HG03025 (cell line): ENCODE results near the gene NFE2L3.
"Not testable (repeated sequence)": the region's sequence is repeated elsewhere in the genome, so short reads cannot be mapped to it uniquely, and the experiment has no call there.

Experiments
- ATAC-seq: cut with Tn5 transposase; IDR thresholded peaks from one replicate; pipeline ENCODE4 v1.9.1; 2021; ENCODE audit warnings: mild to moderate bottlenecking, moderate library complexity; ENCODE audit not compliant: unreplicated experiment, low FRiP score

Gene NFE2L3

GRCh38 chr7:26167303-26167934, 15.4 kb downstream of the NFE2L3 start:
- ATAC-seq = no peak

GRCh38 chr7:26168458-26169023, 16.5 kb downstream of the NFE2L3 start:
- no peak for ATAC-seq

GRCh38 chr7:26169271-26169670, 17.3 kb downstream of the NFE2L3 start:
- ATAC-seq = no peak

GRCh38 chr7:26170663-26171062, 18.7 kb downstream of the NFE2L3 start:
- no peak for ATAC-seq

GRCh38 chr7:26171601-26172000, 19.6 kb downstream of the NFE2L3 start:
- no peak for ATAC-seq

GRCh38 chr7:26172048-26172447, 20.1 kb downstream of the NFE2L3 start:
- no peak for ATAC-seq

- ATAC-seq = not testable (repeated sequence)
Measured at GRCh38 chr7:26175903-26176302, 23.9 kb downstream of the NFE2L3 start.

GRCh38 chr7:26176696-26177095, 24.7 kb downstream of the NFE2L3 start:
- ATAC-seq = not testable (repeated sequence)

GRCh38 chr7:26177269-26177668, 25.3 kb downstream of the NFE2L3 start:
- not testable (repeated sequence) for ATAC-seq

DNA sequence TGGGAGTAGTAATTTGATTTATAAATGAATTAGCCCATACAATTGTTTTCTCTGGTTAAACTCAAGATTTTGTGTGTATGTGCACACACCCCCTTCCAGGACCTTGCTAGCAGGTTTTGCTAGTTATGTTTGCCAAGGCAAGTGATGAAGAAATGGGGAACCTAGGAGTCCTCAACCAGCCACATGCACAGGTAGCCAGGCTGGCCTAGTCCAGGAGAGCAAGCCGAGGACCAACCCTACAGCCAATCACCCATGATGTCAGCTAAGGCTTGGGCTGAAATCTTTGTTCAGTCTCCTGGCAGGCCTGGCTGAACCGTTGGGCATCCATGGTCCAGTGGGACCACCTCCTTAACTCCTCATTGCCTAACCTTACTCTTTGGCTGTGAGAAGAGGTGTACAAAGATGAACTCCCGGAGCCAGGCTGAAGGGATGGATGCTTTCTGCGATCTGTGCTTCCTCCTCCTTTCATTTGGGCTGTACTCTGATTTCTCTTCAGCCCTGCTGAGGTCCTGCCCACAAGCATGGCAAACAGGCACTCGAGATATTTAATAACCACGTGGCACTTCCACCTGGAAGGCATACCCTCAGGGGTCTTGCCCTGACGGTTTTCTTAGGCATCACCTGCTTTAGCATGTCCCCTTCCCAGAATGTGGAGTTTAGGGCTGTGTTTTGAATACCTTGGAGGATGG, 26.4 kb downstream of the NFE2L3 start:
- no peak for ATAC-seq

DNA sequence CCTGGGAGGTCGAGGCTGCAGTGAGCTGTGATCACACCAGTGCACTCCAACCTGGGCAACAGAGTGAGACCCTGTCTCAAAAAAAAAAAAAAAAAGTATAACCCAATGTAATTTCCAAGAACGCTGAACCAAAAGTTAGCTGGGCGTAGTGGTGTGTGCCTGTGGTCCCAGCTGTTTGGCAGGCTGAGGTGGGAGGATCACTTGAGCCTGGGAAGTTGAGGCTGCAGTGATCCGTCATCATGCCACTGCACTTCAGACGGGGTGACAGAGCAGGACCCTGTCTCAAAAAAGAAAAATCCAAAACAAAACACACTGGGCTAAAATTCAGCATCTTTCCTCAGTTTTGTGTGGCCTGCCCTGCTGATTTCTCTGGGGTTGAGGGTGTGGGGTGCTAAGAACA, 27.4 kb downstream of the NFE2L3 start:
- no peak for ATAC-seq

DNA sequence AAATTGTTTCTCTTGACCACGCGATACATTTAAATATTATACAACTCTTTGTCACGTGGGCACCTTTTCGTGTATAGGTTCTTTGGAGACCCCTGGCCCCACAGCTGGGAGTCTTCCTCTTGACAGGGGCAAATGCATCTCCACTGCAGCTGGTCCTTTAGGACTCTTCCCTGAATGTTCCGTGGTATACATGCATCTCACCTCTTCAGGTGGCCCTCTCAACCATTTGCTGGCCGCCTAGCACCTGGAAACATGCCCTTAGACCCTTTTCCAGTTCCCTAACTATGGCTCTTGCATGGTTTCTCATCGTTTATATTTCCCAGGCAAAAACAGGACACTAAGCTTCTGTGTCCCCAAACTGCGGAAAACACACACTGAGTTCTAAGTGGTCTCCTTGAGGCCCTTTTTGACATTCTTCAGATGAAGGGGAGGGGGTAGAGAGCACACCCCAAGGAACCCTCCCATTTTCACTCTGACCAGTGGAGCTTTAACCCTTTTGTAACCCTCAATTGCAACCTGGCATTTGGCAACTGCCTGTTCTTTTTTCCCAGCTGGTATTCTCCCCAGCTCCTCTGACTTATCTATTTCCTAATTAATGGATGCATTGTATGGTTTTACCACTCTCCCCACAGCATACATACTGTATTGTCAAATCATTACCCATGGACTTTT, 28.0 kb downstream of the NFE2L3 start:
- ATAC-seq = no peak

DNA sequence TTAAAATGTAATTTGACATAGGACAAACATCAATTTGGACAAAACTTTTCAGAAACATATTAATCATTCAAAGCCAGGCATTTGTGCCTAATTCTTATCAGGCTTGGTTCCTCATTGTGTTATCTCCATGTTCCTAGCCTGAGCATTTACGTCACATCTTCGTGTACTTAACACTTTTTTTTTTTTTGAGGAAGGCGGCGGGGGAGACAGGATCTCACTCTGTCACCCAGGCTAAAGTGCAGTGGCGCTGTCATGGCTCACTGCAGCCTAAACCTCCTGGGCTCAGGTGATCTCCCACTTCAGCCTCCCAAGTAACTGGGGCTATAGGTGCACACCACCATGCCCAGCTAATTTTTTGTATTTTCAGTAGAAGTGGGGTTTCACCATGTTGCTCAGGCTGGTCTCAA, 28.8 kb downstream of the NFE2L3 start:
- no peak for ATAC-seq

GRCh38 chr7:26181474-26182227, 29.7 kb downstream of the NFE2L3 start:
- ATAC-seq = no peak

GRCh38 chr7:26182283-26182682, 30.3 kb downstream of the NFE2L3 start:
- no peak for ATAC-seq

DNA sequence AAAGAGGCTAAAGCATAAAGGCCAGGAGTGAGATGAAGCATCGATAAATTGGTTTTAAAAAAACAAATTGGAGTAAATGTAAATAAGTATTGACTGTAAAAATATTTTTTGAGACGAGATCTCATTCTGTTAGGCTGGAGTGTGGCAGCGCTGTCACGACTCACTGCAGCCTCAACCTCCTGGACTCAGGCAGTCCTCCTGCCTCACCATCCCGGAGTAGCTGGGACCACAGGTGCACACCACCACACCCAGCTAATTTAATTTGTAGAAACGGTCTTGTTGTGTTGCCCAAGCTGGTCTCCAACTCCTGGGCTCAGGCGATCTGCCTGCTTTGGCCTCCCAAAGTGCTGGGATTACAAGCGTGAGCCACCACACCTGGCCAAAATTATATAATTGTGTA, 30.7 kb downstream of the NFE2L3 start:
- no peak for ATAC-seq

DNA sequence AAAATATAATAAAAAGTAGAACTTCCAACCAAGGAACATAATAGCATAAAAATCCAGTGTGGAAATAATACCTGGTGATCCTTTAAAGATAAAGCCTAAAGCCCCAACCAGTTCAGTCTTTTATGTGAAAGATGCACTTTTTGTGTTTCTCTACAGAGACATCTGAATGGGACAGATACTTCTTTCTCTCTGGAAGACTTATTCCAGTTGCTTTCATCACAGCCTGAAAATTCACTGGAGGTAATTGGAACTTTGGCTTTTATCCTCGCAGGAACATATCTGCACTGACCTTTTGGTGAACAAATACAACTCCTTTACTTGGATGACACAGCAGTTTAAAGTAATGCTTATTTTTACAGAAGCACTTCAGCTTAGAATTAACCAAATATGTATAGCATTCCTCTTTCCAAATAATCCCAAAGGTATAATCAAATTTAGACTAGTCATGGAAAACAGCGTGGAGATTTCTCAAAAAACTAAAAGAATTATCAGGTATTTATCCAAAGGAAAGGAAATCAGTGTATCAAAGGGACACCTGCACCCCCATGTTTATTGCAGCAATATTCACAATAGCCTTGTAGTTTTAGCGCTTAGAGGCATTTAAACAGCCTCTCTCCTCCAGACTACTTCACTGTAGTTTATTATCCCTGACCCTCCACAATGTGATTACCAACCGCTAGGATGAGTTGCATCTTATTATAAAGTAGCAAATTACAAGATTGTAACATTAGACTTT, 31.7 kb downstream of the NFE2L3 start:
- ATAC-seq = no peak

- not testable (repeated sequence) for ATAC-seq
Measured at GRCh38 chr7:26184281-26185101, 32.5 kb downstream of the NFE2L3 start.

GRCh38 chr7:26185131-26185843, 33.3 kb downstream of the NFE2L3 start:
- ATAC-seq = no peak
